NCI-H748 (cell line): Measurements from ENCODE around the gene LSM14A.
A peak's percentile ranks its signal among the peaks of the same experiment; 100 is the strongest.
"Not testable (repeated sequence)": the region's sequence is repeated elsewhere in the genome, so short reads cannot be mapped to it uniquely, and the experiment has no call there.

Experiments
- DNase-seq: peaks from one replicate; lab custom pipeline; 2025; ENCODE audit not compliant: unreplicated experiment; lab: John Stamatoyannopoulos, UW

Gene LSM14A

DNA sequence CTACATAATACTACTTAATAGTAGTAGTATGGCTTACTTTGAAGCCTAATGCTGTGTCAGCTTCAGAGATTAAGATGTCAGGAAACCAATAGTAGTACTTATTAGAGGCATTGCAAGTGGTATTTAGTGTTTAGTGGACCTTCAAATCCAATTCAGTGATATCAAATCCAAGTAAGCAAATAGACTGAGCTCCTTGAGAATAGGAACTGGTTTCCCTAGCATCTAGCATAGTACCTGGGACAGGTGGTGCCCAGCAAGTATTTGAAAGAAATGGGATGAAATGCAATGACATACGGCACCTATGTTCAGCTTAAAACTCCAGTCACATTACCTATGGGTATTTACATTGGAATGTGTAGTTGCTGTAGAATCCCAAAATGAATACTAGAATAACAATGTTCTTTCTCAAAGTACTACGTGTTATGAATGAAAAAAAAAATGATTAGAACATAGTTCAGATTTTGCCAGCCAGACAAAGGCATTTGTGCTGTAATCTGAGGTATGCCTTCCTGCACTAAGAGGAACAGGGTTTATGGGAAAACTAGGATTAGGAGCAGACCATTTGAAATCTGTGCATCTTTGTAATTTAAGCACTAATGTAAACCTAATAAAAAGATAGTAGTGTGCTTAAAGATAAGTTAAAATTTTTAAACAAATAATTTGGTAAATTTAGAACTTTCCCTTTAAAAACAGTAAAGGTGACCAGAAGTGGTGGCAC, 17.1 kb downstream of the LSM14A start:
- no peak for DNase-seq

- no peak for DNase-seq
Observed at GRCh38 chr19:34189917-34190425, 17.7 kb downstream of the LSM14A start.

DNA sequence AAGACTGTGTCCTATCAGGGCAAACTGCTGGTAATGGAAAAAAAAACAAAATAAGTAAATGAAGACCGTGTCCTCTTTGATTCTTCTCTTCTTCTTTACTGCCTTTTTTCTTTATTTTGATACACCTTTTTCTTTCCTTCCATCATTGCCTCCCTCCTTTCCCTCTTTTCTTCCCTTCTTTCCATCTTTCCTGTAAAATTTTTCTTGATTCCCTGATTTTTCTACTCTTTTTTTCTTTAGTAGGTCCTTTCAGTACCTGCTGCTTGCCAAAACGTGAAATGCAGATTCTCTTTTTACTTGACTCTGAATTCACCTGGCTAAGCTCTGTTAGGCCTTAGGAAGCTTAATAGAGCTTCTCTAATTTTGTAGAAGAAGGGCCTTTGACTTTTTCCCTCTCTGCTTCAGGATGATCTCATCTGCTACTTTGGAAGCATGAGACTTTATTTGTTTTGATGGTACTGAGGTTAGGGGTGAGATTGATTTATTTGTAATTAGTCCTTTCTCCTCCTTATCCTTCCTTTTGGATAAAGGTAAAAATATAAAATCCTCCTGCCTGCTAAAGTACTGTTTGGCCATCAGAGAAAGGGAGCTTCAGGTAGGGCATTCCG, 19.2 kb downstream of the LSM14A start:
- DNase-seq = no peak

- no peak for DNase-seq
Observed at GRCh38 chr19:34193439-34193838, 21.1 kb downstream of the LSM14A start.

DNA sequence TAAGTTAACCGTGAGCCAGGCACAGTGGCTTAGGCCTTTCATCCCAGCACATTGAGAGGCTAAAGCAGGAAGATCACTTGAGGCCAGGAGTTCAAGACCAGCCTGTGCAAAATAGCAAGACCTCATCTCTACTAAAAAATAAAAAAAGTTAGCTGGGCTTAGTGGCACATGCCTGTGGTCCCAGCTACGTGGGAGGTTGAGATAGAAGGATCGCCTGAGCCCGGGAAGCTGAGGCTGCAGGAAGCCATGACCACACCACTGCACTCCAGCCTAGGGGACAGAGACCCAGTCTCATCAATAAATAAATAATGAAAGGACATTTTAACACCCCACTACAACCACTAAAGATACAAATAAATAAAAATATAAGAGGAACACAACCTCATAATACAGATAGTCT, 21.6 kb downstream of the LSM14A start:
- DNase-seq = no peak

DNA sequence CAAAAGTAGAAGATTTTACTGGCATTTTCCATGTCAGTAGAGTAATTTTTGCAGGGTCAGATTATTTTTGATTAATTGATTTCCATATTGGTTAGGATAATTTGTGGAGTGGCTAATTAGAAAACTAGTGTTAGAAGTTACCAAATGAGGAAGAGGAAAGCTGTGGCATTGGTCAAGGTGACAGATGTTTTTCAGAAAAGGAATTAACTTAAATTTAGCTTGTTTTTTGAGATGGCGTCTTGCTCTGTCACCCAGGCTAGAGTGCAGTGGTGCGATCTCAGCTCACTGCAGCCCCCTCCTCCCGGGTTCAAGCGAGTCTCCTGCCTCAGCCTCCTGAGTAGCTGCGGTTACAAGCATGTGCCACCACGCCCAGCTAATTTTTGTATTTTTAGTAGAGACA, 28.8 kb downstream of the LSM14A start:
- no peak for DNase-seq

GRCh38 chr19:34205324-34205723, 33.0 kb downstream of the LSM14A start:
- not testable (repeated sequence) for DNase-seq

DNA sequence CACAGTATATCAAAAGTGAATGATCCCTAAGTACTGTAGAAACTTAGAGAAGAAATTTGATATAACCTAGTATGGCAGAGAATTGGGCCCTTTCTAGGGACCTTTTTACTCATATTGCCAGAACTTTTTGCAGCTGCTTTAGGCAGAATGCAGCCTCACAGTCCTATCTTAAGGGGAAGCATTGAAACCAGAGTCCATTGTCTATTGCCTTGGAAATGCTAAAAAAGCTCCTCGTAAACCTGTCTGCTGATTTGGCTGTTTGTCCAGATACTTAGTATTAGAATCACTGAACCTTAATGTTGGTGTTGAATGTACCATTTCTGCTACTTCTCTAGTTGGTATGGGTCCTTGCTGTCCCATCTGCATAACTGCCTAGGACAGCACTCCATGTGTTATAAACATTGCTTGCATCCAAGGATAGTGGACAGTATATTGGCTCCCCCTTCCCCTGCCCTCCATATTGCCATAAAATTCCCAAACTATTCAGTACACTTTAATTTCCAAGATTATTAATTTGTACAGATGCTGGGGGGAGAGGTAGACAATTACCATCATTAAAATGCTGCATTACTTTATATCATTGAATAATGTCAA, 36.1 kb downstream of the LSM14A start:
- no peak for DNase-seq

DNA sequence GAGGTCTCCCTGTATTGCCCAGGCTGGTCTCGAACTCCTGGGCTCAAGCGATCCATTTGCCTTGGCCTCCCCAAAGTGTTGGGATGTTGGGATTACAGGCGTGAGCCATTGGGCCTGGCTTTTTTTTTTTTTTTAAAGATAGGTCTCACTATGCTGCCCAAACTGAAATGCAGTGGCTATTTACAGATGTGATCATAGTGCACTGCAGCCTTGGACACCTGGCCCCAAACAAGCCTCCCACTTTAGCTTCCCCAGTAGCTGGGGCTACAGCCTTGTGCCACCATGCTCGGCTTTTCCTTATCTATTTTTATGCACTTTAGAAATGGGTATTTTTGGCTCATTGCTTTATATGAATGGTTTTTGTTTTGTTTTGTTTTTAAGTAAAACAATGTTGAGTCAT, 37.4 kb downstream of the LSM14A start:
- no peak for DNase-seq

DNA sequence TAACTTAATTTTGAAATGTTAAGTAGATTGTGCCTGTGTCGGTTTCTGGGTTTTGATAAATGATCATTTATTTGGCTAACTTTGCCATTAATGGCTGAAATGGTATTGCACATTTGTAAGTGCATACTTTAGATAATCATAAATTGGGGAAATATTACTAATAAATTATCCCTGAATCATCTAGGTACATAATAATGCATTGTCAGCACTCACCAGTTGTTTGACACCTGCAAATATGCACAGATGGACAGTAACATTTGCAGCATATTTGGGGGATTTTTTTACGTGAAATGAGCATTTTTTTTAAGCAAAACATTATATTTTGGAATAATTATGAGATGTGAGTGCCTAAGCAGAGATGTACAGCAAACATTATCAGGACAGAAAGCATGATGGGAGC, 41.0 kb downstream of the LSM14A start:
- DNase-seq = no peak

DNA sequence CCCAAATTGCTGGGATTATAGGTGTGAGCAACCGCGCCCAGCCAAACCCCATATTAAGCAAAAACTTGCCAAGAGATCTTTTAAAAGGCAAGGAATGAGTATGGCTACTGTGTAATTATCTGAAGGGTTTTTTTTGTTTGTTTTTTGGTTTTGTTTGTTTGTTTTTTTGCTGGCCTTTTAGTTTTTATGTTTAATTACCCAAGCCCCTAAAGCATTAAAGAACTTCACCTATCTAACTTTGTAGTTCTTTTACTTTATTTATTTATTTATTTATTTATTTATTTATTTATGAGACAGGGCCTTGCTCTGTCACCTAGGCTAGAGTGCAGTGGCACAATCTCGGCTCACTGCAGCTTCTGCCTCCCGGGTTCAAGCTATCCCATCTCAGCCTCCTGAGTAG, 41.7 kb downstream of the LSM14A start:
- DNase-seq = no peak

GRCh38 chr19:34215006-34215665, 42.8 kb downstream of the LSM14A start:
- DNase-seq = no peak

GRCh38 chr19:34215666-34216038, 43.3 kb downstream of the LSM14A start:
- DNase-seq = no peak

DNA sequence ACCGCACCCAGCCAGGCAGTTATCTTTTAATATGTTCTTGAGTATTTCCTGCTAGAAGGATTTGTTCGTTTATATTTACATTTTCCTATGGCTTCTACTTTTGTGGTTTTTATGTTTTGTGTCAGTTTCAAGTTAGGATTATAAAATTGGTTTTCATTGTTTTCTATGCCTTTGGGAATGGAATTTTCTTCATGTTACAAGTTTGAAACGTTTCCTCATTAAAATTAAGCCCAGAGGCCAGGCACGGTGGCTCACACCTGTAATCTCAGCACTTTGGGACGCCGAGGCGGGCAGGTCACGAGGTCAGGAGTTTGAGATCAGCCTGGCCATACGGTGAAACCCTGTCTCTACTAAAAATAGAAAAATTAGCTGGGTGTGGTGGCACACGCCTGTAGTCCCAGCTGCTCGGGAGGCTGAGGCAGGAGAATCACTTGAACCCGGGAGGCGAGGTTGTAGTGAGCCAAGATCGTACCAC, 44.5 kb downstream of the LSM14A start:
- not testable (repeated sequence) for DNase-seq

DNA sequence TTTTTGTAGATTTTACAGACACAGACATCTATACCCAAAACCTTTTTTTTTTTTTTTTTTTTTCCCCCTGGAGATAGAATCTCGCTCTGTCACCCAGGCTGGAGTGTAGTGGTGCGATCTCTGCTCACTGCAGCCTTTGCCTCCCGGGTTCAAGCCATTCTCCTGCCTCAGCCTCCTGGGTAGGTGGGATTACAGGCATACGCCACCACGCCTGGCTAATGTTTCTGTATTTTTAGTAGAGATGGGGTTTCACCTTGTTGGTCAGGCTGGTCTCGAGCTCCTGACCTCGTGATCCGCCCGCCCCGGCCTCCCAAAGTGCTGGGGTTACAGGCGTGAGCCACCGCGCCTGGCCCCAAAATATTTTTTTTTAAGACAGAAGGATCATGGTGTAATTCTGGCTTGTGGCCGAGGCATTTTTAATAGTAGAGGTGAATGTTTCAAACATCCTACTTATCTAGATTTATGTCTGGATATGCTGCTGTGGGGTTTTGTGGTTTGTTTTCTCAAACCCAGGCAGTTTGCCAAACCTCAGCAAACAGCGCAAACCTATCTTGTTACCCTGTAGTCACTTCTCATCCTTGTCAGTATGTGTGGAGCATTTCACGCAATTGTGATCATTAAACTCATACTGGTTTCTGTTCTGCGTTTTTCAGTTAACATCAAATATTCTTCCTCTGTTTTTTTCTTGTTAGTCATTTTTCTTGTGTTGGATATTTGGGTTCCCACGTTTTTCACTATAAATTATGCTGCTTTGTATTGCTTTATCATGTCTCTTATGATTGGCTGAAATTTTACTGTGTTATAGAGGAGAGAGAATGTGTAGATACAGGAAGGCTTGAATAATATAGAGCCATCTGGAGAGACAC, 45.9 kb downstream of the LSM14A start:
- DNase-seq = peak; percentile 48

DNA sequence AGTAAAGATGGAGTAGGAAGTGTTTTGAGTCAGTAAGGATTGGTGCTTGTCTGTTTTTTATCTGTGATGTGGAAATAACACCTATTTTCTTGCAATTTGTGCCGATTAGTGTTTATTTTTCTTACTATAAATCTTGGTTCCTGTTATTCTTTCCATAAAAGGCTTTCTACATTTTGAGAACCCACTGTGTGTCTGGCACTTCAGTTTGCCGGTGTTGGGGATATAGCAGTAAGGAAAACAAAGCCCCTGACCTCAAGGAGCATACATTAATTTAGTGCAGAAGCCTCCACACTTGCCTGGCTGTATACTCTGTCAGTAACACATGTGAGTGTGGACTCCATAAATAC, 46.5 kb downstream of the LSM14A start:
- DNase-seq = no peak

- DNase-seq = peak; percentile 66
Observed at GRCh38 chr19:34220472-34221063, 48.3 kb downstream of the LSM14A start.

DNA sequence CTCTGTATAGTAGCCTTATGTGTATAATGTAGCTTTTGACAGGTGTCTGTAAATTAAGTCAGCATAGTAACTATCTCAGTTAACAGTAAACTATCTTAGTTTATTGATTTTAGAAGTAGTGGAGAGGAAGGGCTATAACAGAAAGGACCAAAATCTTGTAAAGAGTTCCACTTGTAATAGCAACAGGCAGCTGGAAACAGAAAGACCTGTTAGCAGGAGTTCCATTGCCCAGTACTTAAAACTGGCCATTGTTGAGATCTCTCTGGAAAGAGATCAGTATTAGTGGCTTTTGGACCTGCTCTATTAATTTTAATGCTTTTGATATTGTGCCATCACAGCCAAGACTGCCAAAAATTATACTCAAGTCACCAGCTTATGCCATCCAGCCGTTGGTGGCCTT, 50.1 kb downstream of the LSM14A start:
- no peak for DNase-seq

- DNase-seq = no peak
Observed at GRCh38 chr19:34224996-34225658, 52.8 kb downstream of the LSM14A start.

- DNase-seq = no peak
Observed at GRCh38 chr19:34225659-34226015, 53.3 kb downstream of the LSM14A start.
